Tongue (tissue), 2 donors: ENCODE data around the gene TCF15. TPM values are rescaled to one million over a fixed set of nuclear protein-coding genes. Genes with fewer than 3 reads are reported as not detected.

Experiments
- DNase-seq: peaks from one replicate; pipeline ENCODE4 v3.0.0-alpha.2; 2015
- total RNA-seq: library from RNA; depleted of rRNA; stranded (reverse); fragments of >200 nt; gene quantifications from one replicate; pipeline ENCODE4 v1.2.3, GENCODE V29; 2014

TCF15 gene
- total RNA-seq, 1 donor from 2014 or later: 4.0 TPM

- DNase-seq: no peak
These were observed 1.1 kb upstream of the TCF15 start for GRCh38 chr20:611047-611842.

DNA sequence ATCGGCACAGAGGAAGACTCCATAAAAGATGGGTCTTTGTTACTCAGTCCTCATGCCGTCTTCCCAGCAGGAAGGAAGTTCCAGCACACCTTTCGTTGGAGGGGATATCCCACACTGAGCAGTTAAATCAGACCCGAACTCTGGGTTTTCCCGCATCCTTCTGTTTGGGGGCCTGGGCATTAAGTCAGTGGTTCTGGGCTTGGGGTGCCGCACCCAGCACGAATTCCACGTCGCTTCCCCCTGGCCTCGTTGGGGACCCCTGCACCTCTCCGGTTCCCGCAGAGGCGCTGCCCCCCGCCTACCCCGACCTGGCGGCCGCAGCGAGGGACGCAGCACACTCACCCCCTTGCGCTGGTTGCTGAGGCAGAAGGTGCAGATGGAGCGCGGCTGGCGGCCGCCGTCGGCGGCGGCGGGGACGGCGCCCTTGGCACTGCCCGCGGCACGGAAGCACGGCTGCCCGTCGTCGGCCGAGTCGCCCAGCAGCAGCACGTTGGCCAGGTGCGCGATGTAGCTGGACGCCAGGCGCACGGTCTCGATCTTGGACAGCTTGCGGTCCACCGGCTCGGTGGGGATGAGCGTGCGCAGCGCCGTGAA, 641 bp downstream of the TCF15 start:
- no peak for DNase-seq

GRCh38 chr20:608970-609369, 1.1 kb downstream of the TCF15 start:
- no peak for DNase-seq

DNA sequence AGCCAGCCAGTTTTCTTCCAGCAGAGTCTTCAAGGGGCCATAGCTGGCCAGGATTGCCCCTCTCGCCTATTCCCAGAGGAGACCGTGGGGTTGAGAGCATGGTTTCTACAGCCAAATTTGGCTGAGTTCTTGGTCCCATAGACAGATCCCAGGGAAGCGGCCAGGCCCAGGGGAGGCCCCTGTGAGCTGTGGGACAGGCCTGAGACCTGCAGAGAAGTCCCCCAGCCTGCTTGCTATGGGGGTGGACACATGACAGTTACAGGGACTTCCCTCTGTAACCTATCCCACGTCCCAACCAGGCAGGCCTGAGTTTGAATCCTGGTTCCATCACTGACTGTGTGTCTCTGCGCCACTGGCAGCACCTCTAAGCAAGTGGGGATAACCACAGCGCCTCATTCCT, 2.6 kb downstream of the TCF15 start:
- DNase-seq: no peak

GRCh38 chr20:605237-605636, 4.9 kb downstream of the TCF15 start:
- no peak for DNase-seq

GRCh38 chr20:603116-603640, 6.9 kb downstream of the TCF15 start:
- no peak for DNase-seq

GRCh38 chr20:602111-602970, 7.8 kb downstream of the TCF15 start:
- no peak for DNase-seq

- DNase-seq: no peak
These were observed 9.4 kb downstream of the TCF15 start for GRCh38 chr20:600736-601135.

DNA sequence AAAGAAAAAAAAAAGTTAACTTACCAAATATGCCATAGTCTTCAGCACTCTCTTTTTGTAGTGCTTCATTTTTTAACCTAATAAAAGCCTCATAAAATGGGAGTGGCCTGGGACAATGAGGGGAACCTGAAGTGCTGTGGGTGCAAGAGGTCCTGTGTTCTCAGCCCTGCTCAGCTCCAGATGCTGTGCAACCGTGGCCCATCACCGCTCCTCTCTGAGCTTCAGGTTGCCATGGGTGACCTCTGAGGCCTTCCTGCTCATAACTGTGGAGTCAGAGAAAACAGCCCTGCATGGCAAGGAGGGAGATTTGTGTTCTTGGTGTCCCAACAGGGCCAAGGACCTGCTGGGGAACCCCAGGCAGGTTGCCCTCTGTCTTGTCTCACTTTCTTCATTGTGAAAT, 10.0 kb downstream of the TCF15 start:
- DNase-seq: no peak

GRCh38 chr20:598133-598850, 11.8 kb downstream of the TCF15 start:
- DNase-seq: no peak

DNA sequence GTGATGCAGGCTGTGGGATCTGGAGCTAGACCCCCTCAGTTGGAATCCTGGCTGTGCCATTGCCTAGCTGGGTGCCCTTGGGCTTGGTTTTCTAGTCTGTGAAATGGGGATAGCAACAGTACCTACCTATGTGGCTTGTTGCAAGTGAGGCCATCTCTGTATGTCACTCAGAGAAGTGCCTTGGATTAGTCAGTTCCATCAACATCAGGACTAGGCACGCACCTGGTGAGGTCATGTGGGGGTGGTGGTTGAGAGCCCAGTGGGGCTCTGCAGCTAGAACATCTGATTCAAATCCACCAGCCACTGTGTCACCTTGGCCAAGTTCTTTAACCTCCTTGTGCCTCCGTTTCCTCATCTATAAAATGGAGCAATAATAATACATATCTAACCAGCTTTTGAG, 12.5 kb downstream of the TCF15 start:
- DNase-seq: no peak

DNA sequence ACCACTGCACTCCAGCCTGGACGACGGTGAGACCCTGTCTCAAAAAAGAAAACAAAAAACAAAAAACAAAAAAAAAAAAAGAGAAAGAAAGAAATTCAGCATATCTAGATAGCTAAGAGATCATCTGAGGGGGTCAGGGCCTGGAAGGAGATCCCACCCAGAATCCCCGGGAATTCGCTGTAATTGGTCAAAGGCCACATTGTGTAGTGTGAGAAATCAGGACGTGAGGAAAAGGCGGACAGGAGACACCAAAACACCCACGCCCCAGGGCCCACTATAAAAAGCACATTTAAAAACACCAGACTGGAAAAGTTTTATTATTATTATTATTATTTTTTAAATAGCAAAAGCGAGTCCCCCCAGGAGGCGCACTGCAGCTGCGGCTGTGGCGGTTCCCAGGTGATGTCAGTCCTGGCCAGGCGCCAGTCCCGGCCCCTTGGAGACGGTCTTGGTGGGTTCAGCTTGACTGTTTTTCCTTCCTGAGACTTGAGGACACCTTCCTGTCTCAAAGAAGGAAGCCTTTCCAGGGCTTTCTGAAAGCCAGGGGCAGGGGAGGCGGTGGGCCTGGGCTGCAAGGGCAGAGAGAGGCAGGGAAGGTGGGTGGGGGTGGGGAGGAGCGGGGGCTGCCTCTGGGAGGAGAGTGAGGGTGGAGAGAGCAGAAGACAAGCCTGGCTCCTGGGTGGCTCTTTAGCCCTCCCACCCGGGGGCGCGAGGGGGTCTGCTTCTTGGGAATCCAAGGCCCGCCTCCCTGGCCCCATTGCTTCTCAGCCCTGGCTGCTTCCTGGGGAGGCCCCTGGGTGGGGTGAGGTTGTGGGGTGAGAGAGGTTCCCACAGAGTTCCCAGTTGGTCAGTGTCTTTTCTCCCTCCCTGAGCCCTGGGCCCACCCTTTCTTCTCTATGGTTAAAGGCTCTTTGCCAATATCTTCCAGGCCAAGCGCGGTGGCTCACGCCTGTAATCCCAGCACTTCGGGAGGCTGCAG, 14.5 kb downstream of the TCF15 start:
- peak; percentile 82 for DNase-seq

DNA sequence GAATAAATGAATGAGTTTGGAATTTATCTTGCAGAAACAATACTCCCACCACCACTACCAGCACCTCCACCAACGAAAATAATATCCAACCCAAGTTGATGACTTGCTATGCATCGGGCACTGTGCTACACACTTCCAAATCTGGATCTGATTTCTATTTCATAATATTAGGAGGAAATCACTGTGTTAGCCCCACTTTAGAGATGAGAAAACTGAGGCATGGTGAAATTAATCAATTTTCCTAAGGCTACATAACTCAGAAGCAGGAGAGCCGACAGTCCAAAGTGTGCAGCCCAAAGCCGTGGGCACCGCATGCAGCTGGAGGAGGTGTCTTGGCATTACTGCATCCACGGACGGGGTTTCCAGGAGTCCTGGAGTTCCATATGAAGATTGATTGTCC, 17.6 kb downstream of the TCF15 start:
- no peak for DNase-seq

DNA sequence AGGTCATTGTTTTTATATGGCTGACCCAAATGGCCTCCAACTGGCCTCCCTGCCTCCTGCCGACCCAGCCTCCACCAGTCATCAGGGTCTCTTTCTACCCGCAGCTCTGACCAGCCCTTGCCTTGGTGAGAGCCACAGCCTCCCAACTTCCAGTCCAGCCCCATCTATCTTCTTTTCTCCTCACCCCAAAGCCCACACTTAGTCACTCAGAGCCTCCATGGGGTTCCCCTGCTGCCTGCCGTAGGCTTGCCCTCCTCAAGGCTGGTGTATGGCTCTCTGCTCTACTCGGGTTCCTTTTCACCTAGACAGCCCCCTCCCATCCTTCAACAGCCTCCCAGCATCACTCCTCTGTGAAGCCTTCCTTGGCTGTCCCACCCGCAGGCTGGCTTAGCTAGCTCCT, 18.2 kb downstream of the TCF15 start:
- no peak for DNase-seq

- DNase-seq: no peak
These were observed 21.0 kb downstream of the TCF15 start for GRCh38 chr20:588932-589672.

GRCh38 chr20:588476-588875, 21.6 kb downstream of the TCF15 start:
- no peak for DNase-seq

- no peak for DNase-seq
These were observed 25.2 kb downstream of the TCF15 start for GRCh38 chr20:584971-585301.

- no peak for DNase-seq
These were observed 25.7 kb downstream of the TCF15 start for GRCh38 chr20:584161-584970.

DNA sequence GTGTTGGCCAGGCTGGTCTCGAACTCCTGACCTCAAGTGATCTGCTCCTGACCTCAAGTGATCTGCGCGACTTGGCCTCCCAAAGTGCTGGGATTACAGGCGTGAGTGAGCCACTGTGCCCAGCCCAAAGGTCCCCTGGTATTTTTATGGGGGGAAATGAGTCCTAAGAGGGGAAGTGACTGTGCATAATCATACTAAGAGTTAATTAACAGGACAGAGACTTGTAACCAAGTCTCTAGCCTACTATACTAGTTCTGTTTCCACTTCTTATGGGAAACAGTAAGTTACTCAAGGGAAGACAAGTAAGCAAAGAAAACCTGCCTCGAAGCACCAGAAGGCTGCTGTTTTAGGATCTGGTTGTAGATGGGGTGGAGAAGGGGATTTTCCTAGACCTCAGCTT, 27.9 kb downstream of the TCF15 start:
- DNase-seq: no peak
